Left ventricle myocardium inferior (tissue), 1 donor: ENCODE data around the gene ATP8A1. TPM values are rescaled to one million over a fixed set of nuclear protein-coding genes. Genes with fewer than 3 reads are reported as not detected.
"Not testable (repeated sequence)": the region's sequence is repeated elsewhere in the genome, so short reads cannot be mapped to it uniquely, and the experiment has no call there.

Experiments used
- DNase-seq: peaks from one replicate; pipeline ENCODE4 v3.0.0-alpha.2; 2020
- H3K27ac ChIP-seq: fragments of 200-600 bp; replicated peaks from 2 replicates; pipeline ENCODE4 v1.8.0; 2021
- H3K27me3 ChIP-seq: fragments of 200-600 bp; 2 replicates; pipeline ENCODE4 v1.8.0; 2021; ENCODE audit warnings: low read depth
- H3K36me3 ChIP-seq: fragments of 200-600 bp; 2 replicates; pipeline ENCODE4 v1.8.0; 2021
- H3K4me1 ChIP-seq: fragments of 200-600 bp; 2 replicates; pipeline ENCODE4 v1.8.0; 2021
- H3K4me3 ChIP-seq: fragments of 200-600 bp; 2 replicates; pipeline ENCODE4 v1.8.0; 2021; ENCODE audit warnings: mild to moderate bottlenecking, moderate library complexity
- H3K9me3 ChIP-seq: fragments of 200-600 bp; replicated peaks from 2 replicates; pipeline ENCODE4 v1.8.0; 2021
- intact Hi-C: fragments of 100-400 bp; cut with micrococcal nuclease; formaldehyde crosslinking; loops from one replicate; pipeline ENCODE4 v1.11.0; 2022
- total RNA-seq: library from RNA; stranded (reverse); fragmentation: NEBNext Ultra II Directional; extraction: Animal tissue kit (Norgen Biotek cat#: 25700); gene quantifications from one replicate; pipeline ENCODE4 v1.2.1, GENCODE V29; 2021
- TF ChIP-seq, protein P1 (sequence below): fragments of 200-600 bp; IDR thresholded peaks from 2 replicates; pipeline ENCODE4 v1.8.0; 2021; ENCODE audit warnings: antibody characterized with exemption, mild to moderate bottlenecking, borderline replicate concordance
- donor health status: DM: no; HTN: yes; CAD: no; lungs with severe emphysema.

The ATP8A1 gene
- total RNA-seq, 1 donor from 2014 or later = 19.2 TPM

DNA sequence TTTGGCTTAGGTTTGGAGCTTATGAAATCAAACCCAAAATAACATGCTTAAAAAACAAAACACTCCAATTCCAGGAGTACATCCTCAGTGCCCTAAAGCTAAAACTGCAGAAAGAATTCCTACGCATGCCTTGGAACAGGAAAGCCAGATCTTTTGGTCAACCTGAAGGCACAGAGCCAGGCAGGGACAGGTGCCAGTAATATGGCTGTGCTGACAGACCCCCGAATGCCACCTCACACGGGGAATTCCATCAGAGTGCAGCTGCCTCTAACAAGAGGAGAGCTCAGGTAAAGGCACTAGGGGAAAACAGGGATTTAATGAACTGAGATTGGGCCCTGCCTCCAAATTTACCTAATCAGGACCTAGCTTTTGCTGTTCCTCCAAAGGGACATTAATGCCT, 182.5 kb downstream of the ATP8A1 start:
- no peaks in the 10 kb centered on the region for H3K36me3 ChIP-seq
- H3K27me3 ChIP-seq = no peaks in the 10 kb centered on the region
- no peak overlapping the region for H3K4me3 ChIP-seq
- no peaks in the 10 kb centered on the region for H3K4me1 ChIP-seq
- TF ChIP-seq, protein P1, sequence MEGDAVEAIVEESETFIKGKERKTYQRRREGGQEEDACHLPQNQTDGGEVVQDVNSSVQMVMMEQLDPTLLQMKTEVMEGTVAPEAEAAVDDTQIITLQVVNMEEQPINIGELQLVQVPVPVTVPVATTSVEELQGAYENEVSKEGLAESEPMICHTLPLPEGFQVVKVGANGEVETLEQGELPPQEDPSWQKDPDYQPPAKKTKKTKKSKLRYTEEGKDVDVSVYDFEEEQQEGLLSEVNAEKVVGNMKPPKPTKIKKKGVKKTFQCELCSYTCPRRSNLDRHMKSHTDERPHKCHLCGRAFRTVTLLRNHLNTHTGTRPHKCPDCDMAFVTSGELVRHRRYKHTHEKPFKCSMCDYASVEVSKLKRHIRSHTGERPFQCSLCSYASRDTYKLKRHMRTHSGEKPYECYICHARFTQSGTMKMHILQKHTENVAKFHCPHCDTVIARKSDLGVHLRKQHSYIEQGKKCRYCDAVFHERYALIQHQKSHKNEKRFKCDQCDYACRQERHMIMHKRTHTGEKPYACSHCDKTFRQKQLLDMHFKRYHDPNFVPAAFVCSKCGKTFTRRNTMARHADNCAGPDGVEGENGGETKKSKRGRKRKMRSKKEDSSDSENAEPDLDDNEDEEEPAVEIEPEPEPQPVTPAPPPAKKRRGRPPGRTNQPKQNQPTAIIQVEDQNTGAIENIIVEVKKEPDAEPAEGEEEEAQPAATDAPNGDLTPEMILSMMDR = no peak
- DNase-seq = no peak
- no peaks in the 10 kb centered on the region for H3K9me3 ChIP-seq
- H3K27ac ChIP-seq = no peak overlapping the region
- intact Hi-C loops = no loop called here

DNA sequence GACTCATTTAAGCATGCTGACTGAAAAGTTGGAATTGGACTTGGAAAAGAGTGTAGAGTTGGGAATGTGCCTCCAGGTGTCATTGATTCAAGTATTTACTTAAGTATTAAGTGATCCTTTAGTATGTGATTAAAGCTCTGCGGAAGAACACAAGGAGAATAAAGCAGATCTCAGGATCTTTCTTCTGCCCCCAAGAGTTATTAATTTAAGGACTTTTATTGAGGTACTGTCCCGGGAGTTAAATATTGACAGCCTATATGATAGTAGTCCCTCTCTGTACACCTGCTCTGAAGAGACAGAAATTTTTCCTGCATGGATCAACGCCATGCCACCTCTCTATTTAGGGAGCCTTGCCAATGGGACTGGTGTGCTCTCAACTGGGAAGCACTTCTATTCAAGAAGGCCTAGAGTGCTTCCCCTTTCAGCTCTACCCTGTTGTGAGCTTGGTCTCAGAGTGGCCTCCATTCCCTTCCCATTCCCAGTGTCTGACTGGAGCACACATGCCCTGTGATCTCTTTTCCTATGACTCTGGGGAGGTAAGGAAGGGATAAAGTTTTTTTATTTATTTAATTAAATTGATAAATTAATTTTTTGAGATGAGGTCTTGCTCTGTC, 183.7 kb downstream of the ATP8A1 start:
- Histone ChIP-seq H3K36me3 (no peaks in the 10 kb centered on the region), H3K27ac (no peak overlapping the region), H3K9me3 (no peaks in the 10 kb centered on the region), H3K27me3 (no peaks in the 10 kb centered on the region), H3K4me3 (no peak overlapping the region), H3K4me1 (no peaks in the 10 kb centered on the region)
- no peak for DNase-seq
- intact Hi-C loops = no loop called here
- TF ChIP-seq, protein P1 = no peak

DNA sequence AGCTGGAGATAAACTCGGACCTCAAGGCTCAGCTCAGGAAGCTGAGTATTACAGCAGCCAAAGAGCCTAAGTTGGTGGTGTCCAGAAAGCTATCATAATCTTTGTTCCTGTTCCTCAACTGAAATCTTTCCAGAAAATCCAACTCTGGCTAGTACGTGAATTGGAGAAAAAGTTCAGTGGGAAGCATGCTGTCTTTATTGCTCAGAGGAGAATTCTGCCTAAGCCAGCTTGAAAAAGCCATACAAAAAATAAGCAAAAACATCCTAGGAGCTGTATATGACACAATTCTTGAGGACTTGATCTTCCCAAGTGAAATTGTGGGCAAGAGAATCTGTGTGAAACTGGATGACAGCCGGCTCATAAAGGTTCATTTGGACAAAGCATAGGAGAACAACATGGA, 185.0 kb downstream of the ATP8A1 start:
- no peaks in the 10 kb centered on the region for H3K4me1 ChIP-seq
- TF ChIP-seq, protein P1 = no peak
- H3K9me3 ChIP-seq = no peaks in the 10 kb centered on the region
- H3K27me3 ChIP-seq = no peaks in the 10 kb centered on the region
- intact Hi-C loops = no loop called here
- no peaks in the 10 kb centered on the region for H3K36me3 ChIP-seq
- no peak overlapping the region for H3K27ac ChIP-seq
- no peak overlapping the region for H3K4me3 ChIP-seq
- no peak for DNase-seq

DNA sequence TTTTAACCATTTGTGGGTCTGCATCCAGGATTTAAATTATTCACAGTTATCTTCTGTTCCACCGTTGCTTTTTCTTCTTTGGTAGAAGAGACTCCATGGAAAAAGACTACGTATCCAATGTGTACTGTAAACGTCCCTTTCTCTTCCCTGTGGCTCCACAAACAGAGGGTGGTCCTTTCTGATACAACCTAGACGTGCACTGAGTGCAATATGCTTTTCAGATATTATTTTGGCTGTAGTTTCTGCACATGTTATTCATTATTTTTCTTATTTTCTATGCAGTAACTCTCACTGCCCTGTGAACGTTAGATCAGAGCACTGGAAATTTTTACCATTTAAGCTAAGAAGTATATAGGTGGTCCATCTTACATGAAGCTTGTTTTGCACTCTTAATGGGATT, 186.9 kb downstream of the ATP8A1 start:
- no peaks in the 10 kb centered on the region for H3K36me3 ChIP-seq
- no peak for DNase-seq
- no peaks in the 10 kb centered on the region for H3K4me1 ChIP-seq
- TF ChIP-seq, protein P1 = no peak
- H3K4me3 ChIP-seq = no peak overlapping the region
- no peak overlapping the region for H3K27ac ChIP-seq
- no peaks in the 10 kb centered on the region for H3K27me3 ChIP-seq
- H3K9me3 ChIP-seq = no peaks in the 10 kb centered on the region
- intact Hi-C loops = no loop called here

DNA sequence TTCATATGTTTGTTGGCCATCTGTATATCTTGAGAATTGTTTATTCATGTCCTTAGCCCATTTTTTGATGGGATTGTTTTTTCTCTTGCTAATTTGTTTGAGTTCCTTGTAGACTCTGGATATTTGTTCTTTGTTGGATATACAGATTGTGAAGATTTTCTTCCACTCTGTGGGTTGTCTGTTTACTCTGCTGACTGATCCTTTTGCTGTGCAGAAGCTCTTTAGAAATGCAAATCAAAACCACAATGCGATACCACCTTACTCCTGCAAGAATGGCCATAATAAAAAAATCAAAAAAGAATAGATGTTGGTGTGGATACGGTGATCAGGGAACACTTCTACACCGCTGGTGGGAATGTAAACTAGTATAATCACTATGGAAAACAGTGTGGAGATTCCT, 189.1 kb downstream of the ATP8A1 start:
- intact Hi-C loops, H3K4me3 ChIP-seq, DNase-seq: not testable (repeated sequence)

DNA sequence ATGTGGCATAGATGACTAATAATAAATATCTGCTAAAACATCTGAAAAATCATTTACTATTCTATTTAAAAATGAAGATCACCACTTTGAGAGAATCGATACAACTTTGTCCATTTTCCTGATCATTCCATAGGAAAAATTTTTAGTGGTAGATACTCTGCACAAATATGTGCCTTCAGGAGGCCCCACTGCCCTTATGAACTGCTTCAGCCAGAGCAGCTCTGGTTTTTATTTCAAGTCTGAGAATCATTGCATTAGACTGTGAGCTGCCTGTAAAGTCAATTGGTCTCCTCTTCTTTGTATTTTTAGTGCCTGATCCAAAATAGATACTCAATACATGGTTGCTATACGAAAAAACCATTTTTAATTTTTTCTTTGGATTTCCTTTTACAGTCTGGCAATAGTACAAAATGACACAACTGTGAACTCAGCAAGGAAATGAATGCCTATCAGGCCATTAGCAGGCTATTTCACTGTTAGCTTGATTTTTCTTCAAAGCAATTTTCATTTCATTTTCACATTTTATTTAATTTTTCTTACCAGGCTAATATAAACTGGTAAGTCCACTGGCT, 190.5 kb downstream of the ATP8A1 start:
- no peaks in the 10 kb centered on the region for H3K4me1 ChIP-seq
- no peaks in the 10 kb centered on the region for H3K27me3 ChIP-seq
- TF ChIP-seq, protein P1 = no peak
- peaks cover 9% of the 10 kb centered on the region for H3K9me3 ChIP-seq
- H3K36me3 ChIP-seq = peaks cover 35% of the 10 kb centered on the region
- H3K4me3 ChIP-seq = no peak overlapping the region
- H3K27ac ChIP-seq = no peak overlapping the region
- no peak for DNase-seq
- intact Hi-C loops = no loop called here

More for the DNA sequence above, 189.1 kb downstream of the ATP8A1 start:
- H3K4me1 ChIP-seq, H3K27ac ChIP-seq, H3K9me3 ChIP-seq, H3K27me3 ChIP-seq: not testable (repeated sequence)
- peaks cover 21% of the 10 kb centered on the region for H3K36me3 ChIP-seq
